ENCODE measurements around the gene CIDEC.
"Not testable (repeated sequence)": the region's sequence is repeated elsewhere in the genome, so short reads cannot be mapped to it uniquely, and the experiment has no call there.

Gene CIDEC

DNA sequence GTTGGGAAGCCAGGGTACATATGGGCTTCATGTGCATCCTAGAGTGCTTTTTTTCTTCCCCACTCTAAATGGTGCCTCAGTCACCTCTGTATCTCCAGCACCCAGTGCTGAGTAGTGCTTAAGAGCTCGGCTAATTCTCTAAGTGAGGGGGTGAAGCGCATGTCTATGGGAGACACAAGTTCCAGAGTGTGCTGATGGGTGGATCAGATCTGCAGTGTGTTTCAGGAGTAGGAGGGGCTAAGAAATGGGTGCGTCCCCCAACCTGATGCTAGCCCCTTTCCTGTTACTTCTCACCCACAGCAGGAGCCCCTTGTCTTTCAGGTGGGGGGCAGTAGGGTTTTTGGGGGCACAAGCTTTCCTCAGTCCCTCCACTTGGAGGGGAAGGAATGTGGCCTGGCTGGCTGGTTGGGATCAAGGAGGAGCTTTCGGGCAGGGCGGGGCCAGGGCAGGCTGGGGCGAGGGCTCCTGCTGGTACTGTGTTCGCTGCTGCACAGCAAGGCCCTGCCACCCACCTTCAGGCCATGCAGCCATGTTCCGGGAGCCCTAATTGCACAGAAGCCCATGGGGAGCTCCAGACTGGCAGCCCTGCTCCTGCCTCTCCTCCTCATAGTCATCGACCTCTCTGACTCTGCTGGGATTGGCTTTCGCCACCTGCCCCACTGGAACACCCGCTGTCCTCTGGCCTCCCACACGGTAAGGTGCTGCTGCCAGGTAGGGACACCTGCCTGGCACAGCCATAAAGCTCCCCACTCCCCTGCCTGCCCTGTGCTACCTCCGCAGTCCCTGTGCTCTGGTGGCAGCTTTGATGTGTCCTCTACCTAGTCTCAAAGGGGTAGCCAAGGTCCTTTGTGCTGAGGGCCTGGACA lies 22.6 kb upstream of the CIDEC start, which contains the start of gene IL17RE:
TSS of gene IL17RE (plus strand) at position 477 of the 866 bp plus-strand sequence. CDS start at position 562, 85 bp downstream.
- DNase-seq (ENCODE audit: low read depth in 1 of 2, low spot score in 1 of 2): no peak

DNA sequence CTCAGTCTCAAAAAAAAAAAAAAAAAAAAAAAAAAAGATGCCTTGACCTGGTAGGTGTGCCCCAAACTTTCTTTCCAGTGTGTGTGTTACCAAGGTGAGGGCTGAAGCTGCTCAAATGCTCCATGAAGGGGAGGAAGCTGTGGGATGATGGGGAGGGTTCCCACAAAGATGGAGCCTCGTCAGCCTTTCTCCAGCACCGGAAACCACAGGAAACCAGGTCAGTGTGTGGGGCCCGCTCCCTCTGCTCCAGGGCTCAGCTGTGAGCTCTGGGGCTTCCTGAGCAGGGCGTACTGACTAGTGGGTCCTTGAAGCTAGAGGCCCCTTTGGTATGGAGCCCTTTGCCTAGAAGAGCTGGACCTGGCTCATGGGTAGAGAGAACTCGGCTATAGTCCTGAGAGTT lies 21.9 kb upstream of the CIDEC start:
- DNase-seq (ENCODE audit: low read depth in 1 of 2, low spot score in 1 of 2): peak in 1 of 2 donors; percentile 9

DNA sequence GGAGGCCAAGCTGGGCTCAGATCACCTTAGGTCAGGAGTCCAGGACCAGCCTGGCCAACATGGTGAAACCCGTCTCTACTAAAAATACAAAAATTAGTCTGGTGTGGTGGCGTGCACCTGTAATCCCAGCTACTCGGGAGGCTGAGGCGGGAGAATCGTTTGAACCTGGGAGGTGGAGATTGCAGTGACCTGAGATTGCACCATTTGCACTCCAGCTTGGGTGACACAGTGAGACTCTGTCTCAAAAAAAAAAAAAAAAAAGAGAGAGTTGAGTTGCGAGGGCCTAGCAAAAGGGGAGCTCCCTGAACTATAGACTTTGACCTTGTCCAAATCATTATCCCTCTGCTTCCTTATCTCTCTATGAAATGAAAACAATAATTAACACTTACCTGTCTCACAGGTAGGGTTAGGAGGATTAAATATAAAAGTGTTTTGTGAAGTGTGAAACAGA lies 20.9 kb upstream of the CIDEC start:
- not testable (repeated sequence) for DNase-seq (ENCODE audit: low read depth in 1 of 2, low spot score in 1 of 2)

DNA sequence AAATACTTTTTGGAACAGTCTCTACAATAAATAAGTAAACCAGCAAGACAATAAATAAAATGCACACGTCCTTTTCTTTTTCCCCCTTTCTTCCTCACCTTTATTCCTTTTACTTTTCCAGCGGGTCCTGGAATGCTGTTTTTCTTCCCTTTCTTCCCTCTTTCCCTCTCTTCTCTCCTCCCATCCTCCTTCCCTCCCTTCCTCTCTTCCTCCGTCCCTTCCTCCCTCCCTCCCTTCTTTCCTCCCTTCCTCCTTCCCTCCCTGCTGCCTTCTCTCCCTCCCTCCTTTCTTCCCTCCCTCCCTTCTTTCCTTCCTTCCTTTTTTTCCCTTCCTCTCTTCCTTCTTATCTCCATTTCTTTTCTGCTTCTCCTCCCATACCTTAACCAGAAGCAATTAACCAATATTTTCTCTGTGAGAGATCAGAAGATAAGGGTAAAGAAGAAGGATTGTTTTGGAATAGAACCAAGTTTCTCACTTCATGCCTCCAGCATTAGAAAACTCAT lies 19.3 kb upstream of the CIDEC start:
- DNase-seq (ENCODE audit: low read depth in 1 of 2, low spot score in 1 of 2): no peak

DNA sequence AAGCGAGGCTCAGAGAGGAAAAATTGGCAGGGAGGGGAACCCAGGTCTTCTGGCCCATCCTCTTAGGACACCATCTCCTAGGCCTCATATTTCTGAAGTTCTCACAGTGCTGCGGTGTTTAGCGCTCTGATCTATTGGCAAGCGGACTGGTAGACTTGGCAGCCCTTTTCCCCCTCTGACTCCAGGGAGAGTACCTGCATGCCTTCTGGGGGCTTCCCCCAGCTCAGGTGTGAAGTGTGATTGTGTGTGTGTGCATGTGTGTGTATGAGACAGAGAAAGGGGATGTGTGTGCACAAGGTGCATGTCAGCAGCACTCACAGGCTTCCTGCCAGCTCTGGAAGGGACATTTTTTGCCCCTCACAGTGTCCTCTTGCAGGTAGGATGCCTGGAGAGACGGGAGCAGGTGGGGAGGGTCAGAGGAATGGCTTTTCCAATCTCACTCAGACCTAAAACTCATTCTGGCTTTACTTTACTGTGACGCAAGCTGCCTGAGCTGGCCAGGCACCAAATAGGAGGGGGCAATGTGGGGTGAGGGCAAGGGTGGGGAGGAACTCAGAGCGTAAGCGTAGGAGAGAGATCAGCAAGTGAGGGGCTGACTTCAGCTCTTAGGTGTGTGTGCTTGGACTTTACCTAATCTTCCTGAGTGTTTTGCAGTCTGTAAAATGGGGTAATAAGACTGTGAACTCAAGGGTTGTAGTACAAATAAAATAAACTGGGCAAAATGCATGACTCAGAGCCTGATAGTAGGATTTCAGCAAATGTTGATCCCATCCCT lies 18.6 kb upstream of the CIDEC start:
- no peak for DNase-seq (ENCODE audit: low read depth in 1 of 2, low spot score in 1 of 2)

DNA sequence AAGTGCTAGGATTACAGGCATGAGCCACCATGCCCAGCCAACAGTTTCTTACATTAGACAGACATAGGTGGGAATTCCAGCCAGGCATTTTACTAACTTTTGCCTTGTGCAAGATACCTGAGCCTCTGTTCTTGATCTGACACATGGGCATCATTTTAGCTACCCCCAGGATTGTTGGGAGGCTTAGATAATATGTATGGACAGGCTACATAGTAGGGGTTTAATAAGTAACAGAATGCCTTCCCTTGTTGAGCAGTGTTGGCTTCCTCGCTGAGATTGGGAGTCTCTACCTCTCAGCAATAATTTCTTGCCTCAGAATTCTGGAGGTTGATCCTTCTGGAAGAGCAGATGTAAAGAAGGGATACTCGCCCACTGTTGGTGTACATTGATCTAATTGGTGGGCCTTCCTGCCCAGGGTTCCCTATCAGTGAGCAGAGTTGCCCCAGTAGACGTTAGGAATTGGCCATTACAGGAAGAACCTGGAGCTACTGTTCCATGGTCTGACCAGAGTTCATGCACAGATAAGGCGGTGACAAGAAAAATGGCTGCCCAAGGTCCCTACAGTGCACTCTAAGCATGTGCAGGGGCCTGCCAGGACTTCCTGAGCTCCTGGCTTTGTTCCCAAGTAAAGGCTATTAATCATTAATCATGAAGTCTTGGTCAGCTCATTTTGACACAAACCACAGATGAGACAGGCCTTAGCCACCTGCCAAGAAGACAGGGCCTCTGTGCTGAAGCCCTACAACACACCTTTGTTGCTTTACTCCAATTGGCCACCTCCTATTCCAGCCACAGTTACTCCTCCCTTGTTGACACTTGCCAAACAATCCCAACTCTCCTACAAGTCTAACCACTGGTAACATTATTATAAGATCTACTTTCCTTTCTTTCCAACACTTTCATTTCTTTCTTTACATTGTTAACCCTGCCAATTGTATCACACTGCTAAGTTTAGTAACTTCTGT lies 17.6 kb upstream of the CIDEC start:
- no peak for DNase-seq (ENCODE audit: low read depth in 1 of 2, low spot score in 1 of 2)

DNA sequence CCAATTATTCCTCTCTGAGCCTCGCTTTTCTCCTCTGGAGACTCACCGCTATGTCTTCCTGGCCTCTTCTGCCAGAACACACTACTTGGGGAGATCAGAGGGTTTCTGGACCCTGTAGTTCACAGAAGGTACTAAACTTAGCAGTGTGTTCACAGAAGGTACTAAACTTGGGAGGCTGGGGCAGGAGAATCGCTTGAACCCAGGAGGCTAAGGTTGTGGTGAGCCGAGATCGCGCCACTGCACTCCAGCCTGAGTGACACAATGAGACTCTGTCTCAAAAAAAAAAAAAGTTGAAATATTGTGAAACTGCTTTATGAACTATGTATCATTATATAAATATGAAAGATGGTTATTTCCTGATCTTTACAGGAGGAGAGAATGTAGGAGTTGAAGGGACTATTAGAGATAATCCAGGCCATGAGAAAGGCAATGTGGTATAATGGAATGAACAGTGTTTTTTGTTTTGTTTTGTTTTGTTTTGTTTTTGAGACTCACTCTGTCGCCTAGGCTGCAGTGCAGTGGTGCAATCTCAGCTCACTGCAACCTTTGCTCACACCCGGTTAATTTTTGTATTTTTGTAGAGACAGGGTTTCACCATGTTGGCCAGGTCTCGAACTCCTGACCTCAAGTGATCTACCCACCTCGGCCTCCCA lies 16.8 kb upstream of the CIDEC start:
- not testable (repeated sequence) for DNase-seq (ENCODE audit: low read depth in 1 of 2, low spot score in 1 of 2)

DNA sequence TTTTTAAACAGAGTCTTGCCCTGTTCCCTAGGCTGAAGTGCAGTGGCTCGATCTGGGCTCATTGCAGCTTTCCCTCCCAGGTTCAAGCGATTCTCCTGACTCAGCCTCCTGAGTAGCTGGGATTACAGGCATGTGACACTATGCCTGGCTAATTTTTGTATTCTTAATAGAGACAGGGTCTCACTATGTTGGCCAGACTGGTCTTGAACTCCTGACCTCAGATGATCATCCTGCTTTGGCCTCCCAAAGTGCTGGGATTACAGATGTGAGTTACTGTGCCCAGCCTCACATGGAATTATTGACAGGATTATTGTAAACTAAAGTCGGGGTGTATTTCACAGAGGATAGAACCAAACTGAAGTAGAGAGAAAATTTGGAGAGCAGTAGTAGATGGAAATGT lies 15.7 kb upstream of the CIDEC start:
- DNase-seq (ENCODE audit: low read depth in 1 of 2, low spot score in 1 of 2): not testable (repeated sequence)

DNA sequence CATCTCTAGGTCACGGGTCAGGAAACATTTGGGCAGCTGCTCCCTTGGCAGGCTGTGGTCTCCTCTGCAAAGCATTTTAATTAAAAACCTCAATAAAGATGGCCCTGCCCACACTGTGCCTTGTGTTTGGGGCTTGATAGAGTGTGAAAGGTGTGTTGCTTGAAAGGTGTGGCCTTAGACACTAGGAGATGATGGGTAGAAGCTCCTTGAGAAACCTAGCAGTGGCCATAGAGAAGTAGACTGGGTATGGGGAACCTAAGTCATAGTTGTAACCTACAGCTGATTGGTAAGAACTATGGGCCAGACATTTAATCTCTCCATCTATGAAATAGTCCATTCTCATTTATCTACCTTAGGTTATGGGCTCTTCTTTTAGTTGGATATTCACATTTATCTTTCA lies 13.7 kb upstream of the CIDEC start:
- no peak for DNase-seq (ENCODE audit: low read depth in 1 of 2, low spot score in 1 of 2)

DNA sequence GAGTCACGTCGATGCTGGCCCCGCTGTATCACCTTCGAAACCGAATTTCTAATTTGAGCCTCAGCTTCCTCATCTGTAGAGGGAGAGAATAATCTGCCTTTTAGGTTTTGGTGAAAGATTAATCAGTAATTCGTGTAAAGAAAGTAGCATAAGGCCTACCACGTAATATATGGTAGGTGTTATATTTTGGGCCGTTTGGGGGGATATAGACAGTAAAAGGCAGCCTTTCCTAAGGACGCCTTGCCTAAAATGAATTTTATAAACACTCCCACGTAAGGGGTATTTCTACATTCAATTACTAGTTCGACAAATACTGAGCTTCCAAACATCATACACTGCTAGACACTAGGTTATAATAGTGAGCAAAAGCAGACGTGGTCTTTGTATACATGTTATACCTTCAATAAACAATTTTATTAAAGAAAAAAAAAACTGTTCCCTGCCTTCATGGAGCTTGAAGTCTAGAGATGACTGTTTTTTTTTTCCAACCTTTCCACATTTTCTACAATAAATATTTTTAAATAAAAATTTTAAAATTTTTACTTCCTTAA lies 11.1 kb upstream of the CIDEC start:
- DNase-seq (ENCODE audit: low read depth in 1 of 2, low spot score in 1 of 2): no peak

DNA sequence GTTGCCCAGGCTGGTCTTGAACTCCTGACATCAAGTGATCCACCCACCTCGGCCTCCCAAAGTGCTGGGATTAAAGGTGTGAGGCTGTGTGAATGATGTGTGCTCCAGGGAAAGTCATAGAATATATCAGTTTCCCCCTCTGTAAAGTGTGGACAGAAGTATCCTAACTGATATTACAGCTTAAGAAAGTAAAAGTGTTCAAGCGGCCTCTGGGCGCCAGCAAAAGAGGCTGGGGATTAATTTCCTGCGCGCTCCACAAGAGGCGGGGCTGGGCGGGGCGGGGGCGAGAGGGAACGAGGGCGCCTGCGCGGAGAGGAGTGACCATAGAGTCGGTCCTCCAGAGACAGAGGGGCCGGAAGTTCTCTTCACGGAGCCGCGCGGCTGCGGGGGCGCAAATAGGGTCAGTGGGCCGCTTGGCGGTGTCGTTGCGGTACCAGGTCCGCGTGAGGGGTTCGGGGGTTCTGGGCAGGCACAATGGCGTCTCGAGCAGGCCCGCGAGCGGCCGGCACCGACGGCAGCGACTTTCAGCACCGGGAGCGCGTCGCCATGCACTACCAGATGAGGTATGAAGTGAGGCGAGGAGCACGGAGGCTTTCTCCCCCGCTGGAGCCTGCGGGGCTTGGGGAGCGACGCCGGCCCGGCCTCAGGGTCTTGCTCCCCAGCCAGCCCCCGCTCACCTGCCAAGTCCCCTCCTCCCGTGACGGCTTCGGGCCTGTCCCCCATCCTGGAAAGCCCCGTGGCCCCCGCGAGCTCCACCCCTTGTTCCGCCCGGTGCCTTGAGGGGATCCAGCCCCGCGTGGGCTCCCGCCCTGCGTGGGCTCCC lies 10.4 kb upstream of the CIDEC start, which contains the start of gene JAGN1:
TSS of gene JAGN1 (plus strand) at position 362 of the 823 bp plus-strand sequence. CDS start at position 475, 113 bp downstream.
- peak; percentile 86 to 87 for DNase-seq (ENCODE audit: low read depth in 1 of 2, low spot score in 1 of 2)

DNA sequence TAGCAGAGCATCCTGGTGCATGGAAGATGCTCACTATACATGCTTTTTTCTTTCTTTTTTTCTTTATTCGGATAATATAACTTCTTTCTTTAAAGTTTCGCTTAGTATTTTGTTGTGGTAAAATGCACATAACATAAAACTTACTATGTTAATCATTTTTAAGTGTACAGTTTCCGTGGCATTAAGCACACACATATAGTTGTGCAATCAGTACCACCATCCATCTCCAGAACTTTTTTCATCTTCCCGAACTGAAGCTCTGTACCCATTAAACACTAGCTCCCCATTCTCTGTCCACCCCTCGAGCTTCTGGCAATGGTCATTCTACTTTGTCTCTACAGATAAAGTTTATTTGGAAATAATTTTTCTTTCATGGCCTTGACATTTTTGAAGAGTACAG lies 9.4 kb upstream of the CIDEC start:
- DNase-seq (ENCODE audit: low read depth in 1 of 2, low spot score in 1 of 2): no peak

DNA sequence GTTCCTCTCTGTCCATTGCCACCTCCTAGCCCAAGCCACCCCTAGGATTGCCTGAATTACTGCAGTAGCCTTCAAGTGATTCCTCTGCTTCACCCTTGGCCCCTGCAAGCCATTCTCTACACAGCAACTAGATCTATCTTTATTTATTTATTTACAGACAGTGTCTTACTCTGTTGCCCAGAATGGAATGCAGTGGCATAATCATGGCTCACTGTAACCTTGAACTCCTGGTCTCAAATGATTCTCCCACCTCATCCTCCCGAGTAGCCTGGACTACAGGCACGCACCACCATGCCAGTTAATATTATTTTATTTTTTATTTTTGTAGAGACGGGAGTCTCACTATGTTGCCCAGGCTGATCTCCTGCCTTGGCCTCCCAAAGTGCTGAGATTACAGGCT lies 8.5 kb upstream of the CIDEC start:
- DNase-seq (ENCODE audit: low read depth in 1 of 2, low spot score in 1 of 2): no peak

DNA sequence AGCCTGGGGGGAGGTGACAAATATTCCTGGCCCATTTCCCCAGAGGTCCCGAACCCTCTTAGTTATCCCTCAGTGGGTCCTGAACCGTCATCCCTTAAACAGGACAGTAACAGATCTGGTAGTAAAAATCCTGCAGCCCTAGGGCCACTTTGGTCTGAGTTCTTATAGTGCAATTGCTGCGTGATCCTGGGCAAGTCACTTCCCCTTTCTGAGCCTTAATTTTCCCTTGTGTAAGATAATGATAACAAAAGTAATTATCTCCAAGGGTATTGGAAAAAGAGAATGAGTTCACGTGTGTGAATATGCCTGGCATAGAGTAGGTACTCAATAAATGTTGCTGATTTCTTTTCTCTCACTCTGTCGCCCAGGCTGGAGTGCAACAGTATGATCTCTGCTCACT lies 7.4 kb upstream of the CIDEC start:
- no peak for DNase-seq (ENCODE audit: low read depth in 1 of 2, low spot score in 1 of 2)

DNA sequence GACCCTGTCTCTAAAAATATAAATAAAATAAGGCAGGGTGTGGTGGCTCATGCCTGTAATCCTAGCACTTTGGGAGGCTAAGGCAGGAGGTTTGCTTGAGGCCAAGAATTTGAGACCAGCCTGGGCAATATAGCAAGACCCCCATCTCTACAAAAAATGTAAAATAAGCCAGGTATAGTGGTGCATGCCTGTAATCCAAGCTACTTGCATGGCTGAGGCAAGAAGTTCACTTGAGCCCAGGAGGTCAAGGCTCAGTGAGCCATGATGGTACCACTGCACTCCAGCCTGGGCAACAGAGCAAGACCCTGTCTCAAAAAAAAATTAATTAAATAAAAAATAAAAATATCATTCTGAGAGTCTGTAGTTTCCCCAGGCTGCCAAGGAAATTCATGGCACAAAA lies 6.3 kb upstream of the CIDEC start:
- no peak for DNase-seq (ENCODE audit: low read depth in 1 of 2, low spot score in 1 of 2)

DNA sequence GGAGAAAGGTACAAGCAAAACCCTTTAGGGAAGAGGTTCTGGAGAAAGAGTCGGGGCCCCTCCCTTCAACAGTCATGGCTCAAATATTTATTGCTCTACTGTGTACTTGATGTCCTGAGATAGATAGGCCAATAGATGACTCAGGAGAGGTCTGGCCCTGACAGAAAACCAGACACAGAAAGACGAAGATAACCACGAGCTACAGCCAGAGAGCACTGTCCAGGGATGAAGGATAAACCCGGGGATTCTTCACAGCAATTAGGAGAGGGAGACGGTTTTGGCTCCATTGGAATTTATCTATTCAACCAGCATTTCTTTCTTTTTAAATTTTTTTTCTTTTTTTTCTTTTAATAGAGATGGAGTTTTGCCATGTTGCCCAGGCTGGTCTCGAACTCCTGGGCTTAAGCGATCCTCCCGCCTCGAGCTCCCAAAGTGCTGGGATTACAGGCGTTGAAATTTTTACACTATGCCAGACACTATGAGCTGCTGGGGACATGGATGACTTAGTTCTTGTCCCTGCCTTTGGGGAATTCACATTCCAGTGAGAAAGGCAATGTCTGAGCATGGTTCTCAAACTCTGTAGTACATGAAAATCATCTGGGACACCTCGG lies 4.6 kb upstream of the CIDEC start:
- DNase-seq (ENCODE audit: low read depth in 1 of 2, low spot score in 1 of 2): no peak

DNA sequence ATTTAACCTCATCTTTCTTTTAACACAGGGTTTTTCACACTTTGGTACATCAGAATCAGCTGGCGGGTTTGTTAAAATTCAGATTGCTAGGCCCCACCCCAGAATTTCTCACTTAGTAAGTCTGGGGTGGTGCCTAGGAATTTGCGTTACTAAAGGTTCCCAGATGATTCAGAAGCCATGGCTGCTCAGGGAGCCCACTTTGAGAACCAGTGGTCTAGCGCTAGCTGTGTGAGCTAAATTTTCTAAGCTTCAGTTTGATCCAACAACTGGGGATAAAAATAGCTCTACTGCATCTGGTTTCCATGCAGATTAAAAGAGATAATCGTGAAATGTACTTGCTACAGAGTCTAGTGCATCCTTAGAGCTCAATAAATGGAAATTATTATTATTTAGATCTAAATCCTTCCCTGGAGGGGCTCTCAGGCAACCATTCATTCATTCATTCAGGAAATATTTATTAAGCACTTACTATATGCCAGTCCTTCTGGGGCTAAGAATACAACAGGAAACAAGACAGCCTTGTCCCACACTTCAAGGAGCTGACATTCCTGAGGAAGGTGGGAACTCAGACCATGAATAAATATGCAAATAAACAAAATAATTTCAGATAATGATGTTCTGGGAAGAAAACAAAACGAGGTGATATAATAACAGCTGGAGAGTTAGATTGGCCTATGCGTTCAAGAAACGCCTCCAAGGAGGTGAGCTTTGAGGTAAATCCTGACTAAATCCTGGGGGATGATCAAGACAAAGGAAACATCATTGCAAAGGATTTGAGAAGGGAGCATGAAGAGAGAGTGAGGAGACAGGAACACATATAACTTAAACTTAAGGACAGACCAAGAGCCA lies 3.9 kb upstream of the CIDEC start:
- no peak for DNase-seq (ENCODE audit: low read depth in 1 of 2, low spot score in 1 of 2)

DNA sequence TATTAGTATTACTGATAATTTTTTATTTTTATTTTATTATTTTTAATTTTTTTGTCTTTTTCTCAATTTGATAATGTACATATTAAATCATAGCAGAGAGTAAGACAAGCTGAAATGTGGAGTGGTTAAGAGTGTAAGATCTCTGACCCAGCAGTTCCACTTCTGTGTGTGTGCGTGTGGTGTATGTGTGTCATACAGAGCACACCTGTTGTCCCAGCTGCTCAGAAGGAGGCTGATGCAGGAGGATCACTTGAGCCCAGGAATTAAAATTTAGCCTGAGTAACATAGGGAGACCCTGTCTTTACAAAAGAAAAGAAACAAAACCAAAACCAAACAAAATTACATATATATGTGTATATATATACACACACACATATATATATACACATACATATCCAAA lies 1.4 kb upstream of the CIDEC start:
- DNase-seq (ENCODE audit: low read depth in 1 of 2, low spot score in 1 of 2): no peak
